SK-N-SH (cell line): Measurements from ENCODE around the gene PDE4D. TPM values are rescaled to one million over a fixed set of nuclear protein-coding genes. Genes with fewer than 3 reads are reported as not detected.

ENCODE experiments used
- CTCF ChIA-PET: fragments of 300-600, 350-600 bp; formaldehyde crosslinking; extraction: SDS; loops from one replicate; lab custom pipeline; 2021; lab: Yijun Ruan, JAX
- POLR2A ChIA-PET: fragments of 350-600 bp; sonication (Branson Sonifier 250); formaldehyde crosslinking; extraction: SDS; loops from one replicate; lab custom pipeline; 2020; ENCODE audit warnings: antibody characterized with exemption, inconsistent platforms; lab: Yijun Ruan, JAX
- DNase-seq: peaks from one replicate; pipeline ENCODE4 v3.0.0; 2012
- H2AFZ ChIP-seq: fragments of 200-600 bp; sonication (generic); 2 replicates; pipeline ENCODE4 v1.8.1; 2016; ENCODE audit warnings: antibody characterized with exemption, mild to moderate bottlenecking, low read depth
- H3F3A ChIP-seq: fragments of 200-600 bp; sonication (generic); replicated peaks from 2 replicates; pipeline ENCODE3; 2016; ENCODE audit warnings: antibody characterized with exemption, mild to moderate bottlenecking; ENCODE audit not compliant: insufficient read depth
- H3K27ac ChIP-seq, 2 experiments: fragments of 200-500 bp in 1 of 2; fragments of 200-600 bp in 1 of 2; sonication (Bioruptor generic) in 1 of 2; sonication (generic), shearing (Covaris generic) in 1 of 2; 2 replicates each; pipeline versions ENCODE4 v1.5.1 to v1.6.1; 2014 to 2016; ENCODE audit warnings: low read depth in 2 of 2, inconsistent platforms in 1 of 2, low read length in 1 of 2, mild to moderate bottlenecking in 1 of 2, mixed read lengths in 1 of 2
- H3K27me3 ChIP-seq: fragments of 200-600 bp; sonication (generic), shearing (Covaris generic); 2 replicates; pipeline ENCODE4 v1.6.1; 2016; ENCODE audit warnings: mixed run types; ENCODE audit not compliant: insufficient read depth
- H3K36me3 ChIP-seq, 2 experiments: fragments of 200-500 bp in 1 of 2; fragments of 200-600 bp in 1 of 2; sonication (Bioruptor generic) in 1 of 2; sonication (generic) in 1 of 2; replicated peaks in 1 of 2; 2 replicates each; pipeline versions ENCODE3 to v1.5.1; 2014 to 2016; ENCODE audit warnings: low read length in 1 of 2, mild to moderate bottlenecking in 1 of 2; ENCODE audit not compliant: insufficient read depth in 2 of 2, control insufficient read depth in 1 of 2
- H3K4me1 ChIP-seq, 2 experiments: fragments of 200-500 bp in 1 of 2; fragments of 200-600 bp in 1 of 2; sonication (Bioruptor generic) in 1 of 2; sonication (generic), shearing (Covaris generic) in 1 of 2; 2 replicates each; pipeline versions ENCODE4 v1.5.1 to v1.6.1; 2014 to 2016; ENCODE audit warnings: low read depth in 1 of 2, low read length in 1 of 2, mixed run types in 1 of 2; ENCODE audit not compliant: insufficient read depth in 2 of 2, control insufficient read depth in 1 of 2
- H3K4me2 ChIP-seq: fragments of 200-600 bp; sonication (generic), shearing (Covaris generic); 2 replicates; pipeline ENCODE4 v1.6.1; 2017; ENCODE audit warnings: mixed run types
- H3K4me3 ChIP-seq, 2 experiments: fragments of 200-500 bp in 1 of 2; fragments of 200-600 bp in 1 of 2; sonication (Bioruptor generic) in 1 of 2; sonication (generic), shearing (Covaris generic) in 1 of 2; 2 replicates each; pipeline versions ENCODE4 v1.5.1 to v1.8.1; 2014 to 2016; ENCODE audit warnings: low read depth in 2 of 2, inconsistent platforms in 1 of 2, low read length in 1 of 2, mild to moderate bottlenecking in 1 of 2, mixed read lengths in 1 of 2, moderate library complexity in 1 of 2
- H3K79me2 ChIP-seq: fragments of 200-600 bp; sonication (generic); 2 replicates; pipeline ENCODE4 v1.8.1; 2017; ENCODE audit warnings: mild to moderate bottlenecking; ENCODE audit not compliant: insufficient read depth
- H3K9ac ChIP-seq: fragments of 200-600 bp; sonication (generic); 2 replicates; pipeline ENCODE4 v1.6.1; 2017; ENCODE audit warnings: mixed run types
- H3K9me2 ChIP-seq: fragments of 200-600 bp; sonication (generic); 2 replicates; pipeline ENCODE4 v1.6.1; 2017; ENCODE audit warnings: mixed run types
- H3K9me3 ChIP-seq: fragments of 200-600 bp; sonication (generic); 2 replicates; pipeline ENCODE4 v1.6.1; 2017; ENCODE audit warnings: mixed run types, mild to moderate bottlenecking, moderate library complexity
- H4K20me1 ChIP-seq: fragments of 200-600 bp; sonication (generic); 2 replicates; pipeline ENCODE4 v1.6.1; 2017; ENCODE audit warnings: mild to moderate bottlenecking, mixed run types; ENCODE audit not compliant: insufficient read depth
- ELF1 ChIP-seq: IDR thresholded peaks from 2 replicates; pipeline ENCODE4 v1.4.0; 2012
- EP300 ChIP-seq, 2 experiments: IDR thresholded peaks; 2 replicates each; pipeline versions ENCODE4 v1.4.0 to v1.6.1; 2012; ENCODE audit warnings: borderline replicate concordance in 1 of 2, low read depth in 1 of 2, low read length in 1 of 2
- EZH2phosphoT487 ChIP-seq: fragments of 200-600 bp; sonication (generic); IDR thresholded peaks from 2 replicates; pipeline ENCODE4 v1.6.1; 2017; ENCODE audit warnings: low read depth, mixed run types, mild to moderate bottlenecking, antibody characterized with exemption, moderate library complexity, borderline replicate concordance
- FOSL2 ChIP-seq: IDR thresholded peaks from 2 replicates; pipeline ENCODE4 v1.4.0; 2012; ENCODE audit warnings: low read depth, mild to moderate bottlenecking, moderate library complexity, borderline replicate concordance
- GABPA ChIP-seq: IDR thresholded peaks from 2 replicates; pipeline ENCODE4 v1.4.0; 2012; ENCODE audit warnings: low read depth, mild to moderate bottlenecking
- JUND ChIP-seq: IDR thresholded peaks from 2 replicates; pipeline ENCODE4 v1.4.0; 2012
- MEF2A ChIP-seq: IDR thresholded peaks from 2 replicates; pipeline ENCODE4 v1.4.0; 2012; ENCODE audit warnings: low read depth, borderline replicate concordance
- MXI1 ChIP-seq: IDR thresholded peaks from 2 replicates; pipeline ENCODE4 v1.6.1; 2012; ENCODE audit warnings: mild to moderate bottlenecking, low read depth, low read length, improper control_type of control experiment
- POLR2AphosphoS5 ChIP-seq: IDR thresholded peaks from 2 replicates; pipeline ENCODE4 v1.6.1; 2012; ENCODE audit warnings: low read depth, low read length
- RFX5 ChIP-seq: IDR thresholded peaks from 2 replicates; pipeline ENCODE4 v1.6.1; 2012; ENCODE audit warnings: mild to moderate bottlenecking, improper control_type of control experiment, low read length
- RXRA ChIP-seq: IDR thresholded peaks from 2 replicates; pipeline ENCODE4 v1.4.0; 2012; ENCODE audit warnings: low read depth, mild to moderate bottlenecking, borderline replicate concordance
- SMC3 ChIP-seq: IDR thresholded peaks from 2 replicates; pipeline ENCODE4 v1.6.1; 2012; ENCODE audit warnings: low read depth, low read length, improper control_type of control experiment
- TAF1 ChIP-seq: IDR thresholded peaks from 2 replicates; pipeline ENCODE4 v1.6.1; 2012; ENCODE audit warnings: low read depth, mild to moderate bottlenecking, low read length, moderate library complexity, borderline replicate concordance
- TCF12 ChIP-seq: IDR thresholded peaks from 2 replicates; pipeline ENCODE4 v1.4.0; 2012
- TEAD4 ChIP-seq: IDR thresholded peaks from 2 replicates; pipeline ENCODE4 v1.4.0; 2012; ENCODE audit warnings: mild to moderate bottlenecking, borderline replicate concordance; ENCODE audit not compliant: insufficient read depth
- YY1 ChIP-seq: IDR thresholded peaks from 2 replicates; pipeline ENCODE4 v1.4.0; 2012; ENCODE audit warnings: low read depth, mild to moderate bottlenecking
- WGBS: methylation state at CpG from one replicate; pipeline ENCODE4 v1.1.6; 2017; ENCODE audit warnings: low lambda C conversion rate; 5-methylcytosine and 5-hydroxymethylcytosine counted together
- polyA plus RNA-seq, 3 experiments: library from polyadenylated mRNA; depleted of rRNA; stranded (reverse); fragments of >200 nt; gene quantifications; 2 replicates each; pipeline ENCODE4 v1.2.3, GENCODE V29; 2012
- TF ChIP-seq, protein P1 (sequence below): IDR thresholded peaks from 2 replicates; pipeline ENCODE4 v1.4.0; 2012; ENCODE audit warnings: low read depth, borderline replicate concordance
- TF ChIP-seq, protein P2 (sequence below): fragments of 150-350 bp; IDR thresholded peaks from 2 replicates; pipeline ENCODE4 v1.6.1; 2017; ENCODE audit warnings: antibody characterized with exemption, low read length, low read depth, borderline replicate concordance
- TF ChIP-seq, protein P3 (sequence below): fragments of 150-350 bp; IDR thresholded peaks from 2 replicates; pipeline ENCODE4 v1.6.1; 2016; ENCODE audit warnings: mild to moderate bottlenecking, low read depth, low read length
- TF ChIP-seq, protein P4 (sequence below): IDR thresholded peaks from 2 replicates; pipeline ENCODE4 v1.6.1; 2012; ENCODE audit warnings: mild to moderate bottlenecking, low read depth, low read length, moderate library complexity
- TF ChIP-seq, protein P5 (sequence below): IDR thresholded peaks from 2 replicates; pipeline ENCODE4 v1.4.0; 2012; ENCODE audit warnings: low read depth

The PDE4D gene
- polyA plus RNA-seq, 1 of the 3 experiments (the other 2 are of a cell fraction) = 2.4 TPM

DNA sequence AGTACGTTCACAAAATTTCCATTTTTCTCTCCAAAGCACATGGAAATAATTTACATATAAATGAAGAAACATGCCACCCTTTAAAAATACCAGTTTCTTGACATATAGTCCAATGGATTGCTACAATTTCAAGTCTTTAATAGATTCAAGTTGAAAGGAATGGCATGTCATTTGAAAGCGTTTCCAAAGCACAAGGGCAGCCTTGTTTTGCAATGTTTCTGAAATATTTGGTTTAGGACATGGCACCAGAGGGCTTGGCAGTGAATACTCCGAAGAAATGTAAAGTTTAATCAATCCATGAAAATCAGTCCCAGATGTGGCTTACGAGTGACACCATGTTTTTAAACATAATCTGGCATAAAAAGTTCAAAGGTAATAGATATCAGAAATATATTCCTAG, 333.7 kb downstream of the PDE4D start:
- no peak overlapping the region for H3K27ac ChIP-seq
- no peaks in the 10 kb centered on the region for H3K79me2 ChIP-seq
- POLR2A ChIA-PET = no interaction called here
- no peak overlapping the region for H3K4me3 ChIP-seq
- CTCF ChIA-PET = no interaction called here
- no peak for DNase-seq
- no peaks in the 10 kb centered on the region for H3K9me2 ChIP-seq
- H3F3A ChIP-seq = no peaks in the 10 kb centered on the region
- TF ChIP-seq, protein P1, sequence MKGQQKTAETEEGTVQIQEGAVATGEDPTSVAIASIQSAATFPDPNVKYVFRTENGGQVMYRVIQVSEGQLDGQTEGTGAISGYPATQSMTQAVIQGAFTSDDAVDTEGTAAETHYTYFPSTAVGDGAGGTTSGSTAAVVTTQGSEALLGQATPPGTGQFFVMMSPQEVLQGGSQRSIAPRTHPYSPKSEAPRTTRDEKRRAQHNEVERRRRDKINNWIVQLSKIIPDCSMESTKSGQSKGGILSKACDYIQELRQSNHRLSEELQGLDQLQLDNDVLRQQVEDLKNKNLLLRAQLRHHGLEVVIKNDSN = no peak
- TF ChIP-seq YY1 (no peak), GABPA (no peak), SMC3 (no peak), JUND (no peak), EZH2phosphoT487 (no peak), RXRA (no peak), MEF2A (no peak), EP300 (IDR thresholded peaks at IDR 0.05; ENCODE audit: borderline replicate concordance in 1 of 2, low read depth in 1 of 2, low read length in 1 of 2) (no peak), ELF1 (no peak), FOSL2 (no peak), MXI1 (no peak)
- TF ChIP-seq, protein P2, sequence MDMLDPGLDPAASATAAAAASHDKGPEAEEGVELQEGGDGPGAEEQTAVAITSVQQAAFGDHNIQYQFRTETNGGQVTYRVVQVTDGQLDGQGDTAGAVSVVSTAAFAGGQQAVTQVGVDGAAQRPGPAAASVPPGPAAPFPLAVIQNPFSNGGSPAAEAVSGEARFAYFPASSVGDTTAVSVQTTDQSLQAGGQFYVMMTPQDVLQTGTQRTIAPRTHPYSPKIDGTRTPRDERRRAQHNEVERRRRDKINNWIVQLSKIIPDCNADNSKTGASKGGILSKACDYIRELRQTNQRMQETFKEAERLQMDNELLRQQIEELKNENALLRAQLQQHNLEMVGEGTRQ = no peak
- no peaks in the 10 kb centered on the region for H3K27me3 ChIP-seq
- WGBS = 81% methylated on average over 4 of the region's 4 CpGs
- H3K36me3 ChIP-seq = no peaks in the 10 kb centered on the region
- H2AFZ ChIP-seq = no peak overlapping the region
- H4K20me1 ChIP-seq = no peaks in the 10 kb centered on the region
- H3K4me1 ChIP-seq = peaks cover 7 to 8% of the 10 kb centered on the region in 2 experiments; a peak in 3 of 4 replicates
- no peaks in the 10 kb centered on the region for H3K9me3 ChIP-seq
- H3K9ac ChIP-seq = no peak overlapping the region
- no peak overlapping the region for H3K4me2 ChIP-seq

DNA sequence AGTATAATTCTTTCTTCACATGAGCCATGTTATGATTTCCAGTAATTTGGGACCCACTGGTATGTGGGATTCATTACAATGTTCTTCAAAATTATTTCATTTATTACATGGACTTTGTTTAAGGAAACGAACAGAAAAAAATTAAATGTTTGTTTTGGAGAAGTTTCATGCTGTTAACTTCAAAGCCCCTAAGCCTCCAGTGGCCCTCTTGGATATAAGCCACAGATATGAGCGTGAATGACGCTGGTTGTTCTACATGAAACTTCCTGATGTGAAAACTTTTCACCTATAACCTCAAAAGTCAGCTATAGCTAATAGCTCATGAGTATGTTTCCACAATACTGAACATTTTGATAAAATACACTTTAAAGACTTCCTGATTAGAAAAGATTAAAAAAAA, 334.2 kb downstream of the PDE4D start:
- Histone ChIP-seq H3F3A (no peaks in the 10 kb centered on the region), H3K9ac (no peak overlapping the region), H3K27me3 (no peaks in the 10 kb centered on the region), H3K27ac (no peak overlapping the region), H3K79me2 (no peaks in the 10 kb centered on the region), H3K36me3 (no peaks in the 10 kb centered on the region), H3K9me2 (no peaks in the 10 kb centered on the region), H4K20me1 (no peaks in the 10 kb centered on the region), H3K9me3 (no peaks in the 10 kb centered on the region), H3K4me3 (no peak overlapping the region), H3K4me2 (no peak overlapping the region), H3K4me1 (peaks cover 7 to 8% of the 10 kb centered on the region in 2 experiments; a peak in 3 of 4 replicates), H2AFZ (no peak overlapping the region)
- DNase-seq = no peak
- WGBS = 84% methylated on average over 3 of the region's 3 CpGs
- TF ChIP-seq, protein P3, sequence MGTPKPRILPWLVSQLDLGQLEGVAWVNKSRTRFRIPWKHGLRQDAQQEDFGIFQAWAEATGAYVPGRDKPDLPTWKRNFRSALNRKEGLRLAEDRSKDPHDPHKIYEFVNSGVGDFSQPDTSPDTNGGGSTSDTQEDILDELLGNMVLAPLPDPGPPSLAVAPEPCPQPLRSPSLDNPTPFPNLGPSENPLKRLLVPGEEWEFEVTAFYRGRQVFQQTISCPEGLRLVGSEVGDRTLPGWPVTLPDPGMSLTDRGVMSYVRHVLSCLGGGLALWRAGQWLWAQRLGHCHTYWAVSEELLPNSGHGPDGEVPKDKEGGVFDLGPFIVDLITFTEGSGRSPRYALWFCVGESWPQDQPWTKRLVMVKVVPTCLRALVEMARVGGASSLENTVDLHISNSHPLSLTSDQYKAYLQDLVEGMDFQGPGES = no peak
- TF ChIP-seq FOSL2 (no peak), TCF12 (no peak), TEAD4 (no peak), ELF1 (no peak), SMC3 (no peak), POLR2AphosphoS5 (no peak), RFX5 (no peak), TAF1 (no peak), MEF2A (no peak)
- TF ChIP-seq, protein P4, sequence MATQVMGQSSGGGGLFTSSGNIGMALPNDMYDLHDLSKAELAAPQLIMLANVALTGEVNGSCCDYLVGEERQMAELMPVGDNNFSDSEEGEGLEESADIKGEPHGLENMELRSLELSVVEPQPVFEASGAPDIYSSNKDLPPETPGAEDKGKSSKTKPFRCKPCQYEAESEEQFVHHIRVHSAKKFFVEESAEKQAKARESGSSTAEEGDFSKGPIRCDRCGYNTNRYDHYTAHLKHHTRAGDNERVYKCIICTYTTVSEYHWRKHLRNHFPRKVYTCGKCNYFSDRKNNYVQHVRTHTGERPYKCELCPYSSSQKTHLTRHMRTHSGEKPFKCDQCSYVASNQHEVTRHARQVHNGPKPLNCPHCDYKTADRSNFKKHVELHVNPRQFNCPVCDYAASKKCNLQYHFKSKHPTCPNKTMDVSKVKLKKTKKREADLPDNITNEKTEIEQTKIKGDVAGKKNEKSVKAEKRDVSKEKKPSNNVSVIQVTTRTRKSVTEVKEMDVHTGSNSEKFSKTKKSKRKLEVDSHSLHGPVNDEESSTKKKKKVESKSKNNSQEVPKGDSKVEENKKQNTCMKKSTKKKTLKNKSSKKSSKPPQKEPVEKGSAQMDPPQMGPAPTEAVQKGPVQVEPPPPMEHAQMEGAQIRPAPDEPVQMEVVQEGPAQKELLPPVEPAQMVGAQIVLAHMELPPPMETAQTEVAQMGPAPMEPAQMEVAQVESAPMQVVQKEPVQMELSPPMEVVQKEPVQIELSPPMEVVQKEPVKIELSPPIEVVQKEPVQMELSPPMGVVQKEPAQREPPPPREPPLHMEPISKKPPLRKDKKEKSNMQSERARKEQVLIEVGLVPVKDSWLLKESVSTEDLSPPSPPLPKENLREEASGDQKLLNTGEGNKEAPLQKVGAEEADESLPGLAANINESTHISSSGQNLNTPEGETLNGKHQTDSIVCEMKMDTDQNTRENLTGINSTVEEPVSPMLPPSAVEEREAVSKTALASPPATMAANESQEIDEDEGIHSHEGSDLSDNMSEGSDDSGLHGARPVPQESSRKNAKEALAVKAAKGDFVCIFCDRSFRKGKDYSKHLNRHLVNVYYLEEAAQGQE = no peak
- TF ChIP-seq, protein P5, sequence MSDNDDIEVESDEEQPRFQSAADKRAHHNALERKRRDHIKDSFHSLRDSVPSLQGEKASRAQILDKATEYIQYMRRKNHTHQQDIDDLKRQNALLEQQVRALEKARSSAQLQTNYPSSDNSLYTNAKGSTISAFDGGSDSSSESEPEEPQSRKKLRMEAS = no peak
- TF ChIP-seq, protein P1 = no peak
- CTCF ChIA-PET = no interaction called here
- POLR2A ChIA-PET = no interaction called here
